Spleen (tissue), 11 donors: ENCODE data around the gene GREB1. TPM values are rescaled to one million over a fixed set of nuclear protein-coding genes. Genes with fewer than 3 reads are reported as not detected.

Experiments used
- DNase-seq: peaks from one replicate; pipeline ENCODE4 v3.0.0-alpha.2; 2020
- H3K27ac ChIP-seq, 8 donors: fragments of 200-600 bp; sonication (generic) in 7 of 8; 1 replicate in 4 of 8; 2 replicates in 4 of 8; pipeline versions ENCODE4 v1.5.0 to v1.8.0; 2016 to 2021; ENCODE audit warnings: inconsistent platforms in 4 of 8, mild to moderate bottlenecking in 4 of 8, moderate library complexity in 1 of 8
- H3K27me3 ChIP-seq, 7 donors: fragments of 200-600 bp; sonication (generic) in 6 of 7; replicated peaks in 1 of 7; 1 replicate in 4 of 7; 2 replicates in 3 of 7; pipeline versions ENCODE4 v1.5.0 to v1.8.0; 2016 to 2021; ENCODE audit warnings: inconsistent platforms in 3 of 7, mild to moderate bottlenecking in 1 of 7
- H3K36me3 ChIP-seq, 6 donors: fragments of 200-600 bp; sonication (generic) in 5 of 6; 1 replicate in 4 of 6; 2 replicates in 2 of 6; pipeline versions ENCODE4 v1.5.0 to v1.8.0; 2016 to 2021; ENCODE audit warnings: inconsistent platforms in 2 of 6
- H3K4me1 ChIP-seq, 6 donors: fragments of 200-600 bp; sonication (generic) in 5 of 6; 1 replicate in 3 of 6; 2 replicates in 3 of 6; pipeline versions ENCODE4 v1.5.0 to v1.8.0; 2016 to 2021; ENCODE audit warnings: inconsistent platforms in 3 of 6
- H3K4me3 ChIP-seq, 8 donors: fragments of 200-600 bp; sonication (generic) in 7 of 8; 1 replicate in 4 of 8; 2 replicates in 4 of 8; pipeline versions ENCODE4 v1.5.0 to v1.8.0; 2016 to 2021; ENCODE audit warnings: inconsistent platforms in 4 of 8, mild to moderate bottlenecking in 4 of 8, moderate library complexity in 2 of 8
- H3K9me3 ChIP-seq, 8 donors: fragments of 200-600 bp; sonication (generic) in 7 of 8; 1 replicate in 4 of 8; 2 replicates in 4 of 8; pipeline versions ENCODE4 v1.5.0 to v1.8.0; 2016 to 2021; ENCODE audit warnings: inconsistent platforms in 4 of 8
- CTCF ChIP-seq, 11 experiments: fragments of 200-600 bp in 7 of 11; fragments of 450-650 bp in 4 of 11; sonication (generic) in 4 of 11; IDR thresholded peaks in 8 of 11; conservative IDR thresholded peaks in 3 of 11; 1 replicate in 7 of 11; 2 replicates in 4 of 11; pipeline versions ENCODE4 v1.4.0 to v1.8.0; 2016 to 2021; ENCODE audit warnings: antibody characterized with exemption in 11 of 11, inconsistent platforms in 4 of 11, mild to moderate bottlenecking in 1 of 11
- POLR2A ChIP-seq, 3 donors: fragments of 450-650 bp; IDR thresholded peaks; one replicate each; pipeline ENCODE4 v1.5.1; 2017; ENCODE audit warnings: antibody characterized with exemption in 3 of 3, mild to moderate bottlenecking in 1 of 3
- POLR2AphosphoS5 ChIP-seq, 3 donors: sonication (generic); formaldehyde crosslinking; IDR thresholded peaks; one replicate each; pipeline ENCODE4 v1.5.1; 2017; ENCODE audit warnings: antibody characterized with exemption in 3 of 3
- WGBS, 5 donors: extraction: QIAGEN DNeasy Blood & Tissue Kit in 3 of 5; methylation state at CpG; one replicate each; pipeline versions ENCODE4 v1.1.5 to v1.1.7; 2013 to 2018; 5-methylcytosine and 5-hydroxymethylcytosine counted together
- intact Hi-C: fragments of 100-400 bp; cut with DNase I; formaldehyde crosslinking; loops from one replicate; pipeline ENCODE4 v1.15.0; 2023; ENCODE audit warnings: low total_unique reads
- polyA plus RNA-seq, 3 donors: library from polyadenylated mRNA; stranded (reverse); fragments of 200-250 nt; gene quantifications; one replicate each; pipeline ENCODE4 v1.2.1, GENCODE V29; 2013
- total RNA-seq, 7 donors: library from RNA; depleted of rRNA in 3 of 7; stranded (reverse); fragments of >200 nt in 3 of 7; fragmentation: NEBNext Ultra II Directional in 4 of 7; extraction: Animal tissue kit (Norgen Biotek cat#: 25700) in 4 of 7; gene quantifications; one replicate each; pipeline versions ENCODE4 v1.1.0 to v1.2.1, GENCODE V29; 2016 to 2021
- donor health status: healthy with polysubstance abuse.
- donor health status: DM: no; HTN: no; CAD: no; lungs with moderate emphysema.
- donor health status: DM: no; HTN: no; CAD: no.
- donor health status: Bipolar disorder and iron deficiency.
- donor health status: healthy.
- donor health status: DM: no; HTN: no; CAD: no.
- donor health status: DM: yes; HTN: yes; CAD: no.

The GREB1 gene
- total and polyA plus RNA-seq, 10 donors = 0.06 to 1.6 (median 0.51) TPM; not detected in 1

GRCh38 chr2:11631462-11631861, 97.6 kb downstream of the GREB1 start:
- no peak for TF ChIP-seq POLR2A (IDR thresholded peaks at IDR 0.05)
- no peak for TF ChIP-seq CTCF (IDR thresholded peaks at IDR 0.05 in 8 of 11, conservative IDR thresholded peaks at IDR 0.05 in 3 of 11)
- TF ChIP-seq POLR2AphosphoS5 (IDR thresholded peaks at IDR 0.05) = no peak
- DNase-seq = no peak
- Histone ChIP-seq H3K4me3 (no peak overlapping the region), H3K4me1 (no peaks in the 10 kb centered on the region), H3K27ac (no peak overlapping the region), H3K36me3 (no peaks in the 10 kb centered on the region), H3K27me3 (no peaks in the 10 kb centered on the region), H3K9me3 (peaks cover 0 to 14% (median 10%) of the 10 kb centered on the region in 8 donors)
- intact Hi-C loops = no loop called here
- WGBS, 5 donors = 86 to 95% (median 91%) methylated on average over 7 of the region's 7 CpGs

GRCh38 chr2:11633923-11634478, 100.2 kb downstream of the GREB1 start:
- intact Hi-C loops = no loop called here
- peak; percentile 76 for DNase-seq
- H3K4me3 ChIP-seq = no peak overlapping the region
- H3K4me1 ChIP-seq = no peaks in the 10 kb centered on the region
- no peaks in the 10 kb centered on the region for H3K9me3 ChIP-seq
- 87 to 92% (median 92%) methylated on average over 25 to 28 of the region's 28 CpGs for WGBS, 5 donors
- no peak overlapping the region for H3K27ac ChIP-seq
- H3K27me3 ChIP-seq = no peaks in the 10 kb centered on the region
- no peaks in the 10 kb centered on the region for H3K36me3 ChIP-seq
- TF ChIP-seq POLR2AphosphoS5 (IDR thresholded peaks at IDR 0.05) (no peak), CTCF (IDR thresholded peaks at IDR 0.05 in 8 of 11, conservative IDR thresholded peaks at IDR 0.05 in 3 of 11) (no peak), POLR2A (IDR thresholded peaks at IDR 0.05) (no peak)

GRCh38 chr2:11634584-11634983, 100.7 kb downstream of the GREB1 start:
- intact Hi-C loops = no loop called here
- TF ChIP-seq POLR2A (IDR thresholded peaks at IDR 0.05) (no peak), CTCF (IDR thresholded peaks at IDR 0.05 in 8 of 11, conservative IDR thresholded peaks at IDR 0.05 in 3 of 11) (no peak), POLR2AphosphoS5 (IDR thresholded peaks at IDR 0.05) (no peak)
- Histone ChIP-seq H3K9me3 (no peaks in the 10 kb centered on the region), H3K36me3 (no peaks in the 10 kb centered on the region), H3K27me3 (peaks cover 0 to 2% (median 0%) of the 10 kb centered on the region in 7 donors), H3K4me1 (no peaks in the 10 kb centered on the region), H3K4me3 (no peak overlapping the region), H3K27ac (no peak overlapping the region)
- WGBS, 5 donors = 85 to 90% (median 87%) methylated on average over 15 of the region's 15 CpGs
- DNase-seq = peak; percentile 50

GRCh38 chr2:11635141-11635540, 101.3 kb downstream of the GREB1 start:
- no peak overlapping the region for H3K27ac ChIP-seq
- no peaks in the 10 kb centered on the region for H3K36me3 ChIP-seq
- no peaks in the 10 kb centered on the region for H3K9me3 ChIP-seq
- H3K27me3 ChIP-seq = peaks cover 0 to 3% (median 0%) of the 10 kb centered on the region in 7 donors
- no peak overlapping the region for H3K4me3 ChIP-seq
- TF ChIP-seq POLR2A (IDR thresholded peaks at IDR 0.05) = no peak
- no peak for TF ChIP-seq POLR2AphosphoS5 (IDR thresholded peaks at IDR 0.05)
- TF ChIP-seq CTCF (IDR thresholded peaks at IDR 0.05 in 8 of 11, conservative IDR thresholded peaks at IDR 0.05 in 3 of 11) = no peak
- 89 to 93% (median 90%) methylated on average over 11 to 15 of the region's 15 CpGs for WGBS, 5 donors
- no peak for DNase-seq
- intact Hi-C loops = no loop called here
- no peaks in the 10 kb centered on the region for H3K4me1 ChIP-seq
